ENCODE data around the gene MTMR3.

MTMR3 gene

DNA sequence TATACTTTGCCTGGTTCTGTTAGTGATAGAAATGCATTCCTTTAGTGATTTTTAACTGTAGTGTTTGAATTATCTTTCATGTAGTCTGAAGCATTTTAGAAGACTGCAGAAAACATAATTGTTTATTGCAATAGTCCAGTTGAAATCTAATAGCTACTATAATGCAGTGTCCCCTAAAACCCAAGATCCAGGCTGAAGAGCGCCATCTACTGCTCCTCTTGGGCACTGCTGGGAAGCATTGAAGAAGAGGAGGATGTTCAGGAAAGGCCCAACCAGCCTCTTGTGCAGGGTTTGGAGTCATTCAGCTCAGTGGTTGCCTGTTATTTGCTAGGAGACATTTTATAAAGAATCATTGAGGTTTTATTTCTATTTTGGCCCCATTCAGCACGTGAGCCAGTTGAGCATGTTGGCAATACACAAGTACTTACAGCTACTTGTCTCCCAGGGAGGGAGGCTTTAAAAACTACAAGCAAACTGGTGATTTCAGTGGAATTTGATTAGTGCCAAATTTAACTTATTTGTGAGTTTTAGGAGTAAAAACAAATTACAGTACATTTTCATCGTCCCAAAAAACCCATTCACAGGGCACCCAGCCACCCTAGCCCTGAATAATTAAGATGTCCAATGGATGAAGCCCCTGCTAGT is 122.4 kb downstream of the MTMR3 start:
- DNase-seq, result peak; percentile 29

DNA sequence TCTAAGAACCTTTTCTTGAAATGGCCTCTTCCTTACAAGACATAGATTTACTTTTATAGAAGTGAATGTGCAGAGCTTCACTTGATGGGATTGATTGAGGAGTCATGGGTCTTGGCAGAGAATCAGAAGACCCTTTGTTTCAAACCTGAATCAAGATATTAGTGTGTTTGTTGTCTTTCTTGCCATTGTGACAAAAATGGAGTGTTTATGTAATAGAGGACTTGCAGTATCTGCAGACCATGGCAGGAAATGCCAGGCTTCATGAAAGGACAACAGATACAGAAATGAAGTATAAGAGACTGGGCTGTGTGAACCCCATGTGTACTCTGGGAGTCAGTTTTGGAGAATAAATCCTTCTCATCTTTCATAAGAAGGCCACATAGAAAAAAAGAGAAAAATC is 124.4 kb downstream of the MTMR3 start:
- DNase-seq, result no peak

DNA sequence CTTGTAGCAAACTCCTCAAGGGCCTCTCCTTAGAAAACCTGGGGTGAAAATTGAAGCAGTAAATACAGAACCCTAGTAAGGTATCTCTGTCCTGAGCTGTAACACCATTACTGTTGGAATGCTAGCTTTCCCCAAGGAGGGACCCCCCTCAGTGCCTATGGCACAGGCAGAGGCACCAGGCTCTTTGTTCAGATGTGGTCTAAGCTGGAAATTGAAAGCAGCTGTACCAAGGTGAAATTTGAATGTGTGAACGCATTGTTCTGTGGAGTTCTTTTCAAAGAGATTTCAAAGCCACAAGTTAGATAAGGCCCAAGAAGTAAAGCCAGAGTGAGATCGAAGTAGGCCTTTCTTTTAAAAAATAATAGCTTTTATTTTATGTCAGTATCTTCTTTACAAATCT is 125.4 kb downstream of the MTMR3 start:
- DNase-seq, result no peak

DNA sequence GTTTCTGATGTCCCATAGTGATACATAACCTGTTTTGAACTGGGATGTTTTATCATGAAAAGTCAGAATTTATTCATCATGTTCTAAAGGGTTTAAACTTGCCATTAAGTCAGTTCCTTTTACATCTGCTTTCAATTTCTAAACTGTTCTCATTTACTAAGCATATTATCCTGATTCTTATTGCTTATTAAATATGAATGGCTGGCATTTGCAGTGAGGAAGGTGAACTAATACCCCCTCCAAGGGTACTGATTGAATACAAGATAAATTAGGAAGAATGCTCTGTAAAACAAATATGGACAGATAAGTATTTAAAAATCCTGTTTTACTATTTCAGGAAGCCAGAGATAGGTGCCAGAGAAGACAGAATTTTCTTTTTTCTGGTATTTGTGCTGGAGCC is 126.5 kb downstream of the MTMR3 start:
- DNase-seq, result no peak

DNA sequence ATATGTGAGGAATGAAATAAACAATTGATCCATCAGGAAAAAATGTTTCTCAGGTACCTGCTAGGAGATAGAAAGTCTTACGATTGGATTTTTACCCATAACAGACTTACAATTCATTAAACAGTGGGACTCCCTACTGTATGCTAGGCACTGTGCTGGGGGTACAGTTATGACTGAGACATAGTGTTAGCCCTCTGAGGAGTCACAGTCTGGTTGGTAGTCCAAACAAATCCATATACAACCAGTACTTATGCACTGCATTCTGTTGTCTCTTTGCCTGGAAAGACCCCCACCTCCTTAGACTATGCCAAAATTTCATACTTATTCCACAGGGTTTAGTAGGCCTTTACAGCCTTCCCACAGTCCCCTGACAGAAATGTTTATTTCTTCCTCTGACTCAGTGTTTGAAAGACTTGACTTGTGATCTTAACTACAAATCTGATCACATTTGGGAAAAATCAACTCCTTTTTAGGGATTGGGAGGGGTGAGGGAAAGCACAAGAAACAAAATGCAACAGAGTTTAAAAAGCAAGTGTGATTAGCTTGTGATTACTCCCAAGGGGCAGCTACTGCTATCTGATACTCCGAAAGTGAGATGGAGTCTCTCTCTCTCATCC is 127.9 kb downstream of the MTMR3 start:
- DNase-seq, result no peak

DNA sequence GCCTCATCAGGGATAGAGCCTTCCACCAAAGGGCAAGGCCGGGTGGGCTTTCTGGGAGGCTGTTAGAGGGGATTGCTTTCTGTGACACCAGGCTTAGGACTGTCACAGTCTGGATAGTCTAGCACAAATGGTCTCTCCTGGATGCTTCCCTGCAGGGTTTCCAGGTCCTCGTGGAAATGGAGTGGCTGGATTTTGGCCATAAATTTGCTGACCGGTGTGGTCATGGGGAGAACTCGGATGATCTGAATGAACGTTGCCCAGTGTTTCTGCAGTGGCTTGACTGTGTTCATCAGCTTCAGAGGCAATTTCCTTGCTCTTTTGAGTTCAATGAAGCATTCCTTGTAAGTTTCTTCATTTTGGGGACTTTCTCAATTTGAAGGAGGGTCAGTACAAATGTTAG is 130.2 kb downstream of the MTMR3 start:
- no peak for DNase-seq

DNA sequence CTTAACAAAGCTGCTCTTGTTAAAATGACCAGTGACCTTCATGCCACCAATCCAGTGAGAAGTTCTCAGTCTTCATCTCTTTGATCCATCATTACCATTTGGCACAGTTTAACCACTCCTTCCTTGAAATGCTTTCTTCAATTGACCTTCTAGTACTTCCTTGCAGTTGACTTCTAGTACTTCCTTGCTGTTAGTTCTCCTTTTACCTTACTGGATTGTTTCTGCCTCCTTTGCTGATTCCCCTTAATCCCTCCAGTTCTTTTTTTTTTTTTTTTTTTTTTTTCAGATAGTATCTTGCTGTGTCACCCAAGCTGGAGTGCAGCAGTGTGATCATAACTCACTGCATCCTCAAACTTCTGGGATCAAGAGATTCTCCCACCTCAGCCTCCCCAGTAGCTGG is 131.3 kb downstream of the MTMR3 start:
- no peak for DNase-seq

DNA sequence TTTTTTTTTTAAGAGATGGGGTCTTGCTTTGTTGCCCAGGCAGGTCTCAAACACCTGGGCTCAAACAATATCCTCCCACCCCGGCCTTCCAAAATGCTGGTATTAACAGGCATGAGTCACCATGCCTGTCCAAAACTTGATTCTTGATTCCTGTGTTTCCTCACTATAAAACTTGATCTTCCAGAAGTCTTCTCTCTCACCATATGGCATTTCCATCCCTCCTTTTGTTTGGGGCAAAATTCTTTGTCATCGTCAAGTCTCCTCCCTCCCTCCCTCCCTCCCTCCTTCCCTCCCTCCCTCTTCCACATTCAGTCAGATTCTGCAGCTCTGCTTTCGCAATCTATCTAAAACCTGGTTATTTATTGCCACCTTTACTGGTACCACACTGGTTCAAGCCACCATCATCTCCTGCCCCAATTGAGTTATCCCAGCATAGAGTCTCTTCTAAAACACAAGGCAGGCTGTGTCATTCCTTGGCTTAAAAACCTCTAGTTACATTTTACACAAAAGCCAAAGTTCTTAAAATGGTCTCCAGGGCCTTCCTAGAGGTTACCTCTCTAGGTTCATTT is 132.3 kb downstream of the MTMR3 start:
- no peak for DNase-seq

DNA sequence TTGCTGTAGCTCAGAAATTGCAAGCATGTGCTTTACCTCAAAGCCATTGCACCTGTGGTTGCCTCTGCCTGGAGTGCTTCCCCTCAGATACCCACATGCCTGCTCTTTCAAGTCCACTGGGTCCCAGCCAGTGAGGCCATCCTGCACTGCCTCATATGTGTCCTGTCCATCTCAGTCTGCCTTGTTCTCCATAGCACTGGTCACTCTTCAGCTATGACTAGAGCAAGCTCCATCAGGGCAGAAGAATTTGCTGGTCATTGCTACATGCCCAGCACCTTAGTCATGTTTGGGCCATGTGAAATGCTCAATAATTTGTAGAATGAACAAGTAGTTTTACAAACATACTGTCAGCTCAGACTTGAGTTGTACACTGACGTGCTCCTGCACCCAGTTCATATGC is 132.9 kb downstream of the MTMR3 start:
- DNase-seq, result no peak

DNA sequence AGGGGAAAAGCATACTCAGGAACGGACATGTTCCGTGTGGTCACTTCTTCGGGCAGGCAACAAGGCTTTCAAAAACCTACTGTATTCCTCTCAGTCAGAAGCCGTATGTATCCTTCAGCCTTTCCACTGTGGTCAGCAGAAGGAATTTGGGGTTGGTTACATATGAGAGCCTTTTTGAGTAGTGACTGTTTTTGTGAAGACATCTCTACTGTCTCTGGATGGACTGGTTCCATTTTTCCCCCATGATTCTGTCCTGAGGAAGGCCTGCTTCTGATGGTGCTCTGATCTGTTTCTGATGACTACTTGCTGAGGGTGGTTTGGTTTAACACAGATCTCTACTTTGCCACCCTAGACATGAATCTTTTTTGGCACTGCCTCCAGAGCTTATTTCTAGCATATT is 133.6 kb downstream of the MTMR3 start:
- no peak for DNase-seq

DNA sequence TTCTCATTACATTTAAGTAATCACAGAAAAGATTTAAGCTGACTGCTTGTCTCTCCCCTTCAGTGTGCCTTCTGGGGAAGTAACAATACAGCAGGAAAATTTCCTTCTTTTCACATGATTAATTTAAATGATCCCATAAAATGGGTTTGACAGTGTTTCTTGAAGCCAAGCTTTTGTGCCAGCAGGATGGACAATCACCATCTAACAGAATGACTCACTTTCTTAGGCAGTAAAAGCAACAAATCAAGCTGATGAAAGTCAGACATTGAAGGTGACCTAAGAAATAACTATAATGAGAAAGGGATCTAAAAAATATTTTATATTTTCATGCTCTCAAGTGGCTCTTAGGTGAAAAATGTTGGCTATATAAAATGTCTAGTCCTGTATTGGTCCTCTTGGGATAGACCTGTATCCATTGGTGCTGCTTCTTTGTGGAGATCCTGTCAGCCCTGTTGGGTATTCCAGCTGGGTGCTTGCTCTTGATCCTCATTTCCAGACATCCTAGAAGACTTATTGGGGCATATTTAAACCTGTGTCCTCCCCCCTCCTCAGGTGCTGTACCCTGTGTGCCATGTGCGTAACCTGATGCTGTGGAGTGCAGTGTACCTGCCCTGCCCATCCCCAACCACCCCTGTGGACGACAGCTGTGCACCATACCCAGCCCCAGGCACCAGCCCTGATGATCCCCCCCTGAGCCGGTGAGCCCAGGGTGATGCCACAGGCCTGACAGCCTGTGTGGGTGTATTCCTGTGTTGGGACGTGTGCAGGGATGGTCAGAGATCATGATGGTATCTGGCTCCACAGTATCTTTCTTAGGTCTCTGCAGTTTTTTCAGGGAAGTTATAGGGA is 134.6 kb downstream of the MTMR3 start:
- no peak for DNase-seq

DNA sequence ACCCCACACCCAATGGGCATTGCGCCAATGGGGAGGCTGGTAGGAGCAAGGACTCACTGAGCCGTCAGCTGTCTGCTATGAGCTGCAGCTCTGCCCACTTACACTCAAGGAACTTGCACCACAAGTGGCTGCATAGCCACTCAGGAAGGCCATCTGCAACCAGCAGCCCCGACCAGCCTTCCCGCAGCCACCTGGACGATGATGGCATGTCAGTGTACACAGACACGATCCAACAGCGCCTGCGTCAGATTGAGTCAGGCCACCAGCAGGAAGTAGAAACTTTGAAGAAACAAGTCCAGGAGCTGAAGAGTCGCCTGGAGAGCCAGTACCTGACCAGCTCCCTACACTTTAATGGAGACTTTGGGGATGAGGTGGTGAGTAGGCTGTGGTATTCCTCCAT is 137.5 kb downstream of the MTMR3 start:
- no peak for DNase-seq

DNA sequence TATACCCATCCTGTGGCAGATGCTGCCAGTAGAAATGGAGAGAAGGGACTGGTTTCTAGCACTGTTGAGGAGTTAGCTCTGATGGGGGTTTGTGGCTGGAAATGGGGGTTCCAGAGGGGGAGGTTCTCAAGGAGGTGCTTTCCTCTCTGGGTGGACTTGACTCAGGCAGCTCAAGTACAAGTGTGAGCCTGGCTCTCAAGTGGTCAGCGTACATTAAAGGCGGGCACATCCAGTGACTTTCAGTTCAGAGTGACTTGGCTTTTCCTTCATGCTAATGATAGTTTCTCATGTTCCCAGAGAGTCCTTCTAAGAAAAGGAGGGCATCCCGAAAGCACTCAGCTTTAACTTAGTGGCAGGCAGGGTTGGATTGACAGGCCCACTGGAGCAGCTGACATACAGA is 138.4 kb downstream of the MTMR3 start:
- DNase-seq, result no peak

DNA sequence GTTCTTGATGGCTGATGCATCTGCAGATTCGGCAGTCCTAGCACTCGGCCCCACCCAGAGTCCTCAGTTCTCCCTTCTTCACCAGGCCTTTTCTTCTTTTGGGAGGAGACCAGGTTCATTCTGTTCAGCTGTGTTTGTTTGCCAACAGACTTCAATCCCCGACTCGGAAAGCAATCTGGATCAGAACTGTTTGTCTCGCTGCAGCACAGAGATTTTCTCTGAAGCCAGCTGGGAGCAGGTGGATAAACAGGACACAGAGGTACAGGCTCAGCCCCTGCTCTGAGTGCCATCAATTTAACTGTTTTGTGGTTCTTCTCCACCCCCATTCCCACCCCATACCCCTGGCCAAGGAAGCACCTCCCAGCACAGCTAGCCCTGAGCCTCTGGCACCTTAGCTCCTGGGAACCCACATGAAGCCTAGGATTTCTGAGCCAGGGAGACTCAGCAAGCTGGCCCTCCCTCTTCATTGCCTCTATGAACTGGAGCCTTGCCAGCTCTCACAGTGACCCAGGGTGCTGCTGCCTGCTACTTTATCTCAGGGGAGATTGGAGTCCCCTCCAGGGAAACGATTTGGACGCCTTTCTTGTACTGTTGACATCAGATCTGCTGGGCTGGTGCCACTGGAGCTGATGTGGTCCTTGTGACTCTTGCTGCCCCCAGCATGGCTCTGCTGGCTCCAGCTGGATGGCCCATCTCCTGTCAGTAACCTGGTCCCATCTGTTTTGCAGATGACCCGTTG is 139.1 kb downstream of the MTMR3 start:
- DNase-seq, result no peak

DNA sequence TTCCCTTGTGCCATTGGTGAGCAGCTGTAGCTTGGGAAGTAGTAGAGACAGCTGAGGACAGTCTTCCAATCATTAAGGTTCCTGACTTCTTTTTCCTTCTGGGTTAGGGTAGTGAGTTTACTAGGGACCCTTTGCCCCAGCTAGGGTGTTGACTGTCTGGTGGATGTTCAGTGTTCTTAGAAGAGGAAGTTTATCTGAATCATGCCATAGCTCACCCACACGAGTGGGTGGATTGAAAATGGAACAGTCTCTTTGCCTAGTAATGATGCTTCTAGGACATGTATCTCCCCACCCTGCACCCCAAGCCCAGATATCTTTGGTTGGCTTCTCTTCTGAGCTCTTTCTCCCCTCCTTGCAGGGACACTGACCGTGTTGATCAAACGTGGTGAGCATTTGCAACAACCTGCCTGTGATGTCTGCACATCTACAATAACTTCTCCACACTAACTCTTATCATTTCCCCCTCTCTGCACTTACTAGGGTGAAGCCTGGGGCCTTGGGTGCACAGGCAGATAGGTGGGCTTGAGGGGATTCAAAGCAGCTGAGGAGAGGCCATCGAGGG is 140.2 kb downstream of the MTMR3 start:
- no peak for DNase-seq

DNA sequence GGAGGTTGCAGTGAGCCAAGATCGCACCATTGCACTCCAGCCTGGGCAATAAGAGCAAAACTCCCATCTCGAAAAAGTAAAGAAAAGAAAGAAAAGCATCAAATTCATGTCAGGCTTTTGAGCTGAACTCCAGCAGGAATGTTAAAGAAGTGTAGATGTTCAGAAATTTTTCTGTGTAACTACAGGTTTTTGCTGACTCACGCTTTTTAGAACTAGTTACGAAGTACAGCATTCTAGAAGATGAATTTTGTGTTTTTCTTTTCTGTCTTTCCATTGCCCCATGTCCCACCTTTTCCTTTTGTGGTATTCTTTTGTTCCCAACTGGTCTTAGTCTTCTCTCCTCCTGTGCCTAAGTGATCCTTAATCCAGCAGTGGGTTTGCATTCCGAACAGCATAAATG is 141.3 kb downstream of the MTMR3 start:
- no peak for DNase-seq

DNA sequence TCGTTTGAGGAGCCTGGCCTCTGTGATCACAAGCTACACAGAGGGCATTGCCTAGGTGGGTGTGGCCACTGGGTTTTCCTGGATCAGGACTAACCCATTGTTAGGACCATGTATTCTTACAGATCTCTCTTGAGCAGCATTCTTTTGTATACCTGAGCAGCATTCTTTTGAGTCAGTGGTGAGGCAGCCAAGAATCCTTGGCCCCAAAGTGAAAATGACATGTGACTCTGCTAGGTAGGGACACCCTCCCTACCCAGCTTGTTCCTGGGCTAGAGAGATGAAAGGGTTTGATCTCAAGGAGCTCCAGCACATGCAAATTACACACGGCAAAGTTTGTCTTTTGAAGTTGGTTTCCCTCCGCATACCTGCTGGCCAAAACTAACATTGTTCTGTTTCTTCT is 142.2 kb downstream of the MTMR3 start:
- no peak for DNase-seq

DNA sequence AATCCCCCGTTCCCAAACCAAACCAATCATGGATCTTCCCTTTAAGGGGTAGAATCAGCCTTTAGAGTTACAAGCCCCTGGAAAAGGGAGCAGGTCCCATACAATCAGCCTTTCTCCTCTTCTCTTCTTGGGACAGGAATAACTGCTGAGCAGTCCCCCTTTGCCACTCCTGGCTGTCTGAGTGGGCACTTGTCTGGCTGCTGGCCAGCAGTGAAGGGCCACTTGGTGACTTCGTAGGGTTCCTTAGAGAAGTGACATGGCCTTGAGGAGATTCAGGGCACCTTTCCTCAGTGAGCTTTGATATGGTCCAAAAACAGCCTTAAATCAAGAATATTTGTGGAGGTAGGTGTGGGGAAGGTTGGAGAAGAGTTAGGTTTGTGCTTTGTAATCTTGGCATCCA is 143.8 kb downstream of the MTMR3 start:
- no peak for DNase-seq

DNA sequence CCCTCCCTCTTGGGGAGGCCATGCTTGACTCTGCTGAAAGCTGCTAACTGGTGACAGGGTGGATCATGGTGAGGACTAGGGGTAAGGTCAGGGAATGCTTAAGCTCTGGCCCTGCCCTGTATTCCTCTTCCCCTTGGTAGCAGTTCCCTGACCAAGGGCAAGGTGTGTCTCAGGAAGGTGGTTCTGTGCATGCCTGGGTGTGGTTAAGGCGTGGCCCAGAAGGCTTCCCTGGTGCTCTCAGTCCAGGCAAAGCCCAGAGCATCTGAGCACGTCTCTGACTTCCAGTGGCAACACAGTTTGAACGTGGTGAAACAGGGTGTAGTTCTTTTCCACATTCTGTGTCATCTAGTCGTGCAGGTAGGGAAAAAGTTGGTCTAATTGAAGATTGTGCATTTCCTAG is 144.2 kb downstream of the MTMR3 start:
- no peak for DNase-seq

DNA sequence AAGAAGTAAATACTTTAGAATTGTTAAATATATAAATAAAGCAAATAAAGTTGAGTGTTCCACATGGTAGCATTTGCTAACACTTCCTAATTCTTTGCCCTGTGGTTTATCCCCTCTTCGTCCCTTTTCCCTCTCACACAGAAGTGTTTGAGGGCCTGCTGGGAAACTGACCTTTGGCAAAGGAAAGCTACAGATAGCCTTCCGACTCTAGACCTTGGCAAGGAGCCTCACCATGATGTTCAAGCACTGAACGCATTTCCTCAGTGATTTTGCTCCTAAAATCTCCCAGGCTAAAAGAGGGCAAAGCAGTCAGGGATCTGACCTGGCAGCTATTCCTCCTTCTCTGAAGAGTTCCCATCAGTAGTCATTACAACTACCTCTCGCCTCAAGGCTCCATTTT is 144.8 kb downstream of the MTMR3 start:
- DNase-seq, result no peak

DNA sequence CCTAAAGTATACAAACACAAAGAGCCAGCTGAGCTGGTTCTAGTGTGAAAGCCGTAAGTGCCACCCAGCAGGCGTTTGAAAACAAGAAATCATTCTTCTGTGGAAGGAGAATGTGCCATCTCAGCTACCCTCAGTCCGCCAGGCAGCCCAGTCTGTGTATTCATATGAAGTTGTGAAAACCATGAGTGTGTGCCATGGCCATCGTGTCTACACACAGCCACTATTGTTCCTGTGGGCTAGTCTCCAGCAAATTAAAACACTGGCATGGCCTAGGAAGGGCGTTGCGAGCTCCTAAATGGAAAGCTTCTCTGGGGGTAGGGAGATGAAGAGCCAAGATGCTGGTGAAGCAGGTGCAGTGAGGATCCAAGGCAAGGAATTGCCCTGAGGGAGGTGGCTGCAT is 145.8 kb downstream of the MTMR3 start:
- no peak for DNase-seq

DNA sequence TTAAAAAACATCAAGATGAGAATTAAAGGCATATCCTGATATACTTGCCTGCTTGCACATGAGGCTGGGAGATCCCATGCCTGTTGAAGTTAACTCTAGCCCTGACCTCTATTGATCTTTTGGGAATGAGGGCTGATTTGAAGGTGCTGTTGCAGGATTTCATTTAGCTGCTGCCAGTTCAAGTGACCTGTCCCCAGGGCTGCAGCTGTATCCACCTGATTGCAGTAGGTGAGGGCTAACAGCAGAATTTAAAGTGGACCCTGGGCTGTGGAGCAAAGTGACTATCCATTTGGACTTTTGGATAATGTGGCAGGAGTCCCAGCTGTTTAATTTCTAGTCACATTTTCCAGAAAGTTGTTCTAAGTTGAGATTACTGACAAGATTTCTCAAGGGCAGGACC is 146.5 kb downstream of the MTMR3 start:
- no peak for DNase-seq

DNA sequence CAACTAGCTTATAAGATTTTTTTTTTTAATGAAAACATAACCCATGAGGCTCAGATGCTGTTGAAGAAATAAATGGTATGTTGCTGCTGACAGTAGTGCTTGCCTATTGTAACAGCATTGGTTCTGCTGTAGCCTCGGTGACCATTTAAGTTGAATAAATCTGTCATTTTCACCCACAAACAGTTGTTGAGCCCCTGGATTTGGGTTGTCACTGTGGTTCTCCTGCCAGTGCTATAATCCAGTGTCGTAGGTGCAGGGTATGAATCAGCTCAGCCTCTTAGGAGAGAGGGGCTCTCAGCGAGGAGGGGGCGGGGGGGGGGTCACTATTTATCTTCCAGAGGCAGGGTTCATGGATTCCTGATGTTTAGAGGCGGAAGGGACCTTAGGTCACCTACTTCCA is 147.4 kb downstream of the MTMR3 start:
- no peak for DNase-seq

Data from stimulated activated naive CD4-positive, alpha-beta T cell treated with Interleukin-2 at 50 U/mL for 16 hours (primary cell).